IMR-90 (cell line): ENCODE data around the gene KLF2. TPM values are rescaled to one million over a fixed set of nuclear protein-coding genes. Genes with fewer than 3 reads are reported as not detected.

Experiments
- ATAC-seq: fragments of 200-7000 bp; cut with Tn5 transposase; 2 replicates; pipeline ENCODE4 v1.9.1; 2020; ENCODE audit warnings: low read depth, mild to moderate bottlenecking, moderate library complexity
- BruUV-seq: library from RNA; stranded (reverse); fragments of 400-500 nt; replicated peaks from 2 replicates; lab custom pipeline; 2021; lab: Mats Ljungman, UMichigan
- CTCF ChIA-PET: fragments of 300-600 bp; formaldehyde crosslinking; extraction: SDS; loops from one replicate; lab custom pipeline; 2021; ENCODE audit warnings: antibody characterized with exemption; lab: Yijun Ruan, JAX
- POLR2A ChIA-PET: fragments of 300-600 bp; sonication (Branson Sonifier 250); formaldehyde crosslinking; loops from one replicate; lab custom pipeline; 2022; ENCODE audit warnings: antibody characterized with exemption; ENCODE audit not compliant: unreplicated experiment; lab: Charles Lee
- DNase-seq: peaks from one replicate; pipeline ENCODE4 v3.0.0; 2013
- H2AFZ ChIP-seq: replicated peaks from 2 replicates; pipeline ENCODE3; 2013; ENCODE audit warnings: low read length, mild to moderate bottlenecking; ENCODE audit not compliant: poor library complexity
- H2AK5ac ChIP-seq: 2 replicates; pipeline ENCODE4 v1.6.1; 2013; ENCODE audit warnings: low read depth, low read length, inconsistent platforms
- H2AK9ac ChIP-seq: replicated peaks from 2 replicates; pipeline ENCODE3; 2013; ENCODE audit warnings: mild to moderate bottlenecking, low read depth, low read length, moderate library complexity; ENCODE audit not compliant: poor library complexity
- H2BK120ac ChIP-seq: 2 replicates; pipeline ENCODE4 v1.6.1; 2013; ENCODE audit warnings: low read depth, low read length, inconsistent platforms
- H2BK15ac ChIP-seq: 3 replicates; pipeline ENCODE4 v1.6.1; 2013; ENCODE audit warnings: low read depth, low read length, inconsistent platforms
- H2BK20ac ChIP-seq: 2 replicates; pipeline ENCODE4 v1.6.1; 2013; ENCODE audit warnings: low read depth, mild to moderate bottlenecking, inconsistent platforms, low read length, moderate library complexity
- H2BK5ac ChIP-seq: 2 replicates; pipeline ENCODE4 v1.6.1; 2013; ENCODE audit warnings: mild to moderate bottlenecking, low read depth, low read length, inconsistent platforms; ENCODE audit not compliant: poor library complexity, severe bottlenecking
- H3K14ac ChIP-seq: replicated peaks from 2 replicates; pipeline ENCODE4 v1.6.1; 2013; ENCODE audit warnings: low read depth, low read length, inconsistent platforms
- H3K18ac ChIP-seq: 2 replicates; pipeline ENCODE4 v1.6.1; 2013; ENCODE audit warnings: low read depth, low read length, control low read depth
- H3K23ac ChIP-seq: 2 replicates; pipeline ENCODE4 v1.6.1; 2013; ENCODE audit warnings: low read depth, low read length, inconsistent platforms
- H3K27ac ChIP-seq: 2 replicates; pipeline ENCODE4 v1.5.1; 2013; ENCODE audit warnings: mild to moderate bottlenecking, control low read depth, low read length; ENCODE audit not compliant: insufficient read depth
- H3K27me3 ChIP-seq: 2 replicates; pipeline ENCODE4 v1.6.1; 2013; ENCODE audit warnings: low read length; ENCODE audit not compliant: control insufficient read depth, insufficient read depth
- H3K36me3 ChIP-seq: 2 replicates; pipeline ENCODE4 v1.6.1; 2013; ENCODE audit warnings: low read length, mixed read lengths; ENCODE audit not compliant: control insufficient read depth, insufficient read depth
- H3K4ac ChIP-seq: 2 replicates; pipeline ENCODE4 v1.6.1; 2013; ENCODE audit warnings: low read depth, low read length, inconsistent platforms
- H3K4me1 ChIP-seq: 2 replicates; pipeline ENCODE4 v1.6.1; 2013; ENCODE audit warnings: low read length, mixed read lengths; ENCODE audit not compliant: control insufficient read depth, insufficient read depth
- H3K4me2 ChIP-seq: 2 replicates; pipeline ENCODE4 v1.6.1; 2013; ENCODE audit warnings: low read depth, mild to moderate bottlenecking, control low read depth, low read length, moderate library complexity
- H3K4me3 ChIP-seq: 2 replicates; pipeline ENCODE4 v1.5.1; 2013; ENCODE audit warnings: low read depth, mild to moderate bottlenecking, control low read depth, low read length, moderate library complexity; ENCODE audit not compliant: insufficient read depth
- H3K56ac ChIP-seq: 2 replicates; pipeline ENCODE4 v1.6.1; 2013; ENCODE audit warnings: low read length, inconsistent platforms; ENCODE audit not compliant: insufficient read depth; ENCODE audit errors: extremely low read depth
- H3K79me1 ChIP-seq, 2 experiments: 2 replicates each; pipeline ENCODE4 v1.6.1; 2013; ENCODE audit warnings: low read length in 2 of 2, inconsistent platforms in 1 of 2, low read depth in 1 of 2
- H3K9ac ChIP-seq: 2 replicates; pipeline ENCODE4 v1.6.1; 2013; ENCODE audit warnings: low read depth, low read length, control low read depth
- H3K9me1 ChIP-seq: 2 replicates; pipeline ENCODE4 v1.6.1; 2013; ENCODE audit warnings: low read length, inconsistent platforms; ENCODE audit not compliant: insufficient read depth
- H3K9me3 ChIP-seq: 2 replicates; pipeline ENCODE4 v1.6.1; 2013; ENCODE audit warnings: low read length; ENCODE audit not compliant: control insufficient read depth, insufficient read depth
- H4K20me1 ChIP-seq: 2 replicates; pipeline ENCODE4 v1.6.1; 2013; ENCODE audit warnings: low read length, inconsistent platforms; ENCODE audit not compliant: insufficient read depth
- H4K5ac ChIP-seq: 2 replicates; pipeline ENCODE4 v1.6.1; 2013; ENCODE audit warnings: mild to moderate bottlenecking, low read depth, low read length, control low read depth
- H4K8ac ChIP-seq, 2 experiments: 2 replicates each; pipeline ENCODE4 v1.6.1; 2013; ENCODE audit warnings: low read depth in 2 of 2, low read length in 2 of 2, control low read depth in 1 of 2, inconsistent platforms in 1 of 2
- H4K91ac ChIP-seq: 2 replicates; pipeline ENCODE4 v1.6.1; 2013; ENCODE audit warnings: low read depth, low read length, inconsistent platforms; ENCODE audit not compliant: insufficient read depth
- BHLHE40 ChIP-seq: fragments of 150-350 bp; IDR thresholded peaks from 2 replicates; pipeline ENCODE4 v1.6.1; 2016; ENCODE audit warnings: mild to moderate bottlenecking, low read depth, low read length
- CEBPB ChIP-seq: IDR thresholded peaks from 2 replicates; pipeline ENCODE4 v1.6.1; 2012; ENCODE audit warnings: low read depth, low read length, improper control_type of control experiment
- CHD1 ChIP-seq: IDR thresholded peaks from 2 replicates; pipeline ENCODE4 v1.6.1; 2012; ENCODE audit warnings: low read depth, low read length, improper control_type of control experiment
- FOS ChIP-seq: fragments of 150-350 bp; IDR thresholded peaks from 2 replicates; pipeline ENCODE4 v1.6.1; 2016; ENCODE audit warnings: low read depth, low read length
- MAZ ChIP-seq: IDR thresholded peaks from 2 replicates; pipeline ENCODE4 v1.6.1; 2012; ENCODE audit warnings: low read depth, mild to moderate bottlenecking, low read length, improper control_type of control experiment, moderate library complexity, borderline replicate concordance
- POLR2A ChIP-seq: IDR thresholded peaks from 2 replicates; pipeline ENCODE4 v1.6.1; 2012; ENCODE audit warnings: mild to moderate bottlenecking, low read depth, low read length
- RCOR1 ChIP-seq: IDR thresholded peaks from 2 replicates; pipeline ENCODE4 v1.6.1; 2012; ENCODE audit warnings: mild to moderate bottlenecking, low read length, improper control_type of control experiment; ENCODE audit not compliant: insufficient replicate concordance
- RFX5 ChIP-seq: IDR thresholded peaks from 2 replicates; pipeline ENCODE4 v1.8.0; 2012; ENCODE audit warnings: low read depth, mild to moderate bottlenecking, low read length, moderate library complexity
- SMC3 ChIP-seq: fragments of 150-350 bp; IDR thresholded peaks from 2 replicates; pipeline ENCODE4 v1.6.1; 2016; ENCODE audit warnings: low read depth, mild to moderate bottlenecking, antibody characterized with exemption, low read length, moderate library complexity
- WGBS, 2 experiments: methylation state at CpG; one replicate each; pipeline versions ENCODE4 v1.1.5 to v1.1.7; 2013; ENCODE audit warnings: missing lambda C conversion rate in 2 of 2; ENCODE audit not compliant: insufficient read length in 1 of 2; ENCODE audit errors: extremely low coverage in 2 of 2; 5-methylcytosine and 5-hydroxymethylcytosine counted together
- dilution Hi-C: fragments of 300-500 bp; cut with HindIII; formaldehyde crosslinking; loops from one replicate; pipeline ENCODE4 v1.14.3; 2018; ENCODE audit warnings: low sequenced_read_pairs; ENCODE audit not compliant: unreplicated experiment
- in situ Hi-C: fragments of 300-500 bp; cut with MboI; formaldehyde crosslinking; loops from 3 replicates; pipeline ENCODE4 v1.14.3; 2019; ENCODE audit warnings: low sequenced_read_pairs, inconsistent platforms, mixed read lengths
- intact Hi-C: fragments of 100-400 bp; cut with micrococcal nuclease; formaldehyde crosslinking; loops from 2 replicates; pipeline ENCODE4 v1.10.0; 2022
- polyA plus RNA-seq, 3 experiments: library from polyadenylated mRNA; depleted of rRNA; stranded (reverse); fragments of >200 nt; gene quantifications; 2 replicates each; pipeline ENCODE4 v1.2.3, GENCODE V29; 2012; ENCODE audit warnings: low replicate concordance in 1 of 3
- total RNA-seq: library from RNA; depleted of rRNA; stranded (reverse); fragments of >200 nt; gene quantifications from 2 replicates; pipeline ENCODE4 v1.2.3, GENCODE V29; 2012
- TF ChIP-seq, protein P1 (sequence below): fragments of 150-350 bp; IDR thresholded peaks from 2 replicates; pipeline ENCODE4 v1.6.1; 2017; ENCODE audit warnings: mild to moderate bottlenecking, antibody characterized with exemption, low read length, low read depth
- TF ChIP-seq, protein P2 (sequence below): conservative IDR thresholded peaks from 2 replicates; pipeline ENCODE4 v1.5.1; 2012; ENCODE audit warnings: mild to moderate bottlenecking, low read depth, low read length, improper control_type of control experiment

Gene KLF2
- total and polyA plus RNA-seq, 2 of the 4 experiments (the other 2 are of a cell fraction), result 1.1 to 34.4 TPM

GRCh38 chr19:16372065-16372915, 47.7 kb downstream of the KLF2 start (continued):
- TF ChIP-seq, protein P1, sequence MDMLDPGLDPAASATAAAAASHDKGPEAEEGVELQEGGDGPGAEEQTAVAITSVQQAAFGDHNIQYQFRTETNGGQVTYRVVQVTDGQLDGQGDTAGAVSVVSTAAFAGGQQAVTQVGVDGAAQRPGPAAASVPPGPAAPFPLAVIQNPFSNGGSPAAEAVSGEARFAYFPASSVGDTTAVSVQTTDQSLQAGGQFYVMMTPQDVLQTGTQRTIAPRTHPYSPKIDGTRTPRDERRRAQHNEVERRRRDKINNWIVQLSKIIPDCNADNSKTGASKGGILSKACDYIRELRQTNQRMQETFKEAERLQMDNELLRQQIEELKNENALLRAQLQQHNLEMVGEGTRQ, result no peak

DNA sequence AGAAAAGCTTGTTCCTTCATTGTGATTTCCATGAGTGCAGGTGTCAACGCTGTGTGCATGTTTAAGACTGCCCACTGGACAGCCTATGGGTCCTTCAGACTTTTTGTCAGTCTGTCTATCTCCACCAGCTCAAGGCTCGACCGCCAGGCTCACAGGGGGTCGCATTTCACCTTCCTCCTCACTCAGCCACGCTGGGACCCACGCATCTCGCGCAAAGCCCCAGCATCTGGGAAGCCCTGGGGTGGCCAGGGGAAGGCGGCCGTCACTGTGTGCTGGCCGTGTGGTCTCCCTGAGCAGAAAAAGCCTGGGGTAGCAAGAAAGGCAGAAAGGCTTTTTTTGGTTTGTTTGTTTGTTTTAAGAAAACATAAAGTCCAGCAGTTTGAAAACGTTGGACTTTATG, 48.5 kb downstream of the KLF2 start:
- H3K9me3 ChIP-seq, result no peaks in the 10 kb centered on the region
- H2AFZ ChIP-seq, result no peak overlapping the region
- peak overlapping the region; percentile 39; the same call in 1 of the 2 replicates for H2BK120ac ChIP-seq
- no peaks in the 10 kb centered on the region for H3K27me3 ChIP-seq
- ATAC-seq (no peak), DNase-seq (no peak)
- no peak overlapping the region for H2BK5ac ChIP-seq
- intact Hi-C loops, result no loop called here
- H3K4me2 ChIP-seq, result no peak overlapping the region
- H4K91ac ChIP-seq, result no peak overlapping the region
- 100% methylated on average over 1 of the region's 12 CpGs; no CpG with 5 or more reads in 1 of the 2 experiments for WGBS, 2 experiments
- H2BK15ac ChIP-seq, result no peak overlapping the region
- H2AK5ac ChIP-seq, result peak overlapping the region; percentile 53
- dilution Hi-C loops, result no loop called here
- H3K9ac ChIP-seq, result no peak overlapping the region
- peak overlapping the region; percentile 0 for H2AK9ac ChIP-seq
- H3K4me3 ChIP-seq, result no peak overlapping the region
- H3K4ac ChIP-seq, result peak overlapping the region; percentile 14
- H3K4me1 ChIP-seq, result peaks cover 10% of the 10 kb centered on the region; the same call in 1 of the 2 replicates
- no peak overlapping the region for H3K23ac ChIP-seq
- CTCF ChIA-PET, result interaction anchor here (1.4 kb wide), 1 partner anchor 10 kb away, joined by 3 read pairs; no protein-coding TSS in a partner anchor
- peaks cover 5 to 25% of the 10 kb centered on the region in 2 experiments; a peak in 2 of 4 replicates for H3K79me1 ChIP-seq
- no TSS peak for BruUV-seq
- H4K20me1 ChIP-seq, result 0 out of 2 replicates have a peak, but pooled peaks cover 13% of the 10 kb centered on the region
- H3K36me3 ChIP-seq, result peaks cover 19% of the 10 kb centered on the region
- H3K27ac ChIP-seq, result no peak overlapping the region
- H3K18ac ChIP-seq, result no peak overlapping the region
- no peak overlapping the region for H3K56ac ChIP-seq
- peak overlapping the region; percentile 46 for H3K14ac ChIP-seq
- H4K5ac ChIP-seq, result no peak overlapping the region
- H2BK20ac ChIP-seq, result 0 out of 2 replicates have a peak overlapping the region, but pooled peaks have one; percentile 10
- POLR2A ChIA-PET, result no interaction called here
- H4K8ac ChIP-seq, result peak overlapping the region in 1 of 2 experiments; percentile 2; a peak in 1 of 4 replicates
- peaks cover 25% of the 10 kb centered on the region for H3K9me1 ChIP-seq
- in situ Hi-C loops, result no loop called here
- TF ChIP-seq CEBPB (no peak), MAZ (no peak), CHD1 (no peak), POLR2A (no peak), BHLHE40 (no peak), RFX5 (no peak), RCOR1 (no peak), FOS (no peak), SMC3 (no peak)
- TF ChIP-seq, protein P1, result no peak
- TF ChIP-seq, protein P2, sequence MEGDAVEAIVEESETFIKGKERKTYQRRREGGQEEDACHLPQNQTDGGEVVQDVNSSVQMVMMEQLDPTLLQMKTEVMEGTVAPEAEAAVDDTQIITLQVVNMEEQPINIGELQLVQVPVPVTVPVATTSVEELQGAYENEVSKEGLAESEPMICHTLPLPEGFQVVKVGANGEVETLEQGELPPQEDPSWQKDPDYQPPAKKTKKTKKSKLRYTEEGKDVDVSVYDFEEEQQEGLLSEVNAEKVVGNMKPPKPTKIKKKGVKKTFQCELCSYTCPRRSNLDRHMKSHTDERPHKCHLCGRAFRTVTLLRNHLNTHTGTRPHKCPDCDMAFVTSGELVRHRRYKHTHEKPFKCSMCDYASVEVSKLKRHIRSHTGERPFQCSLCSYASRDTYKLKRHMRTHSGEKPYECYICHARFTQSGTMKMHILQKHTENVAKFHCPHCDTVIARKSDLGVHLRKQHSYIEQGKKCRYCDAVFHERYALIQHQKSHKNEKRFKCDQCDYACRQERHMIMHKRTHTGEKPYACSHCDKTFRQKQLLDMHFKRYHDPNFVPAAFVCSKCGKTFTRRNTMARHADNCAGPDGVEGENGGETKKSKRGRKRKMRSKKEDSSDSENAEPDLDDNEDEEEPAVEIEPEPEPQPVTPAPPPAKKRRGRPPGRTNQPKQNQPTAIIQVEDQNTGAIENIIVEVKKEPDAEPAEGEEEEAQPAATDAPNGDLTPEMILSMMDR, result no peak
